Stimulated activated CD8-positive, alpha-beta memory T cell treated with anti-CD3 and anti-CD28 coated beads, Interleukin-12 subunit alpha, Interleukin-12 subunit beta, amount 100 ng/mL, for 4 hours (primary cell): Measurements from ENCODE around the gene MEIS3.
"Not testable (repeated sequence)": the region's sequence is repeated elsewhere in the genome, so short reads cannot be mapped to it uniquely, and the experiment has no call there.

ENCODE experiments used
- DNase-seq: peaks from one replicate; pipeline ENCODE4 v3.0.0-alpha.2; 2020; ENCODE audit warnings: low read depth

Gene MEIS3

GRCh38 chr19:47384533-47384932 is 34.8 kb downstream of the MEIS3 start:
- not testable (repeated sequence) for DNase-seq

- not testable (repeated sequence) for DNase-seq
Measured at GRCh38 chr19:47383890-47384289, 35.4 kb downstream of the MEIS3 start.

- DNase-seq, result peak; percentile 19
Measured at GRCh38 chr19:47381653-47382279, 37.6 kb downstream of the MEIS3 start.

- DNase-seq, result no peak
Measured at GRCh38 chr19:47381121-47381520, 38.2 kb downstream of the MEIS3 start.

GRCh38 chr19:47380559-47380958 is 38.8 kb downstream of the MEIS3 start:
- no peak for DNase-seq

- DNase-seq, result no peak
Measured at GRCh38 chr19:47379381-47379938, 39.9 kb downstream of the MEIS3 start.

GRCh38 chr19:47378246-47378645 is 41.1 kb downstream of the MEIS3 start:
- no peak for DNase-seq

- DNase-seq, result no peak
Measured at GRCh38 chr19:47377801-47378200, 41.5 kb downstream of the MEIS3 start.

GRCh38 chr19:47377208-47377701 is 42.1 kb downstream of the MEIS3 start:
- DNase-seq, result no peak

GRCh38 chr19:47376589-47377144 is 42.7 kb downstream of the MEIS3 start:
- DNase-seq, result no peak

GRCh38 chr19:47375694-47376588 is 43.4 kb downstream of the MEIS3 start:
- DNase-seq, result no peak

GRCh38 chr19:47374876-47375693 is 44.2 kb downstream of the MEIS3 start:
- DNase-seq, result no peak

- no peak for DNase-seq
Measured at GRCh38 chr19:47373246-47374240, 45.8 kb downstream of the MEIS3 start.

GRCh38 chr19:47372603-47373002 is 46.7 kb downstream of the MEIS3 start:
- DNase-seq, result no peak

GRCh38 chr19:47371261-47371660 is 48.1 kb downstream of the MEIS3 start:
- DNase-seq, result no peak

GRCh38 chr19:47370045-47370611 is 49.2 kb downstream of the MEIS3 start:
- DNase-seq, result no peak

GRCh38 chr19:47365455-47365854 is 53.9 kb downstream of the MEIS3 start:
- DNase-seq, result not testable (repeated sequence)

GRCh38 chr19:47363758-47364531 is 55.4 kb downstream of the MEIS3 start:
- DNase-seq, result no peak

GRCh38 chr19:47362321-47362720 is 57.0 kb downstream of the MEIS3 start:
- no peak for DNase-seq
